Activated CD4-positive, alpha-beta T cell treated with anti-CD3 and anti-CD28 coated beads, Interleukin-2, amount 10 ng/mL, durations not matched to agents 24 days and 14 days (primary cell): ENCODE data around the gene RALGAPB. TPM values are rescaled to one million over a fixed set of nuclear protein-coding genes. Genes with fewer than 3 reads are reported as not detected.
A peak's percentile ranks its signal among the peaks of the same experiment; 100 is the strongest.
"Not testable (repeated sequence)": the region's sequence is repeated elsewhere in the genome, so short reads cannot be mapped to it uniquely, and the experiment has no call there.

Experiments used
- DNase-seq: peaks from one replicate; pipeline ENCODE4 v3.0.0; 2022
- H3K27ac Mint-ChIP-seq: one replicate; pipeline ENCODE4 v1.8.0; 2022; ENCODE audit warnings: mild to moderate bottlenecking, mixed read lengths
- H3K27me3 Mint-ChIP-seq: one replicate; pipeline ENCODE4 v1.8.0; 2022; ENCODE audit warnings: mixed read lengths
- H3K36me3 Mint-ChIP-seq: one replicate; pipeline ENCODE4 v1.8.0; 2022; ENCODE audit warnings: low read depth, mild to moderate bottlenecking, mixed read lengths
- H3K4me1 Mint-ChIP-seq: one replicate; pipeline ENCODE4 v1.8.0; 2021; ENCODE audit warnings: mixed read lengths
- H3K4me3 Mint-ChIP-seq: one replicate; pipeline ENCODE4 v1.8.0; 2022; ENCODE audit warnings: mild to moderate bottlenecking, moderate library complexity, mixed read lengths
- H3K9me3 Mint-ChIP-seq: one replicate; pipeline ENCODE4 v1.8.0; 2021; ENCODE audit warnings: mixed read lengths
- intact Hi-C: fragments of 100-400 bp; cut with micrococcal nuclease; formaldehyde crosslinking; loops from one replicate; pipeline ENCODE4 v1.15.1; 2023
- total RNA-seq: library from RNA; stranded (reverse); gene quantifications from 2 replicates; pipeline ENCODE4 v1.2.3, GENCODE V29; 2022

RALGAPB gene
- total RNA-seq, 1 donor from 2014 or later: 29.8 TPM

DNA sequence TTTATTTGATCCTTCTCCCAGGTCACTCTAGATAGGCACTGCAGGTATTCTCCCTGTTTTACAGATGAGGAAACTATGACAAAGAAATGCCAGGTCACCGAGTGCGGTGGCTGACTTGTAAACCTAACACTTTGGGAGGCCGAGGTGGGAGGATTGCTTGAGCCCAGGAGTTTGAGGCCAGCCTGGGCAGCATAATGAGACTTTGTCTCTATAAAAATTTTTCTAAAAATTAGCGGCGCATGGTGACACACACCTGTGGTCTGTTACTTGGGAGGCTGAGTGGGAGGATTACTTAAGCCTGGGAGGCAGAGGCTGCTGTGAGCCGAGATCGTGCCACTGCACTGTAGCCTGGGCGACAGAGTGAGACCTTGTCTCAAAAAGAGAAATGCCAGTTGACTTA is 5.1 kb downstream of the RALGAPB start:
- no peak for DNase-seq
- Mint-ChIP-seq H3K27ac (no peak overlapping the region), H3K4me3 (no peak overlapping the region), H3K27me3 (no peaks in the 10 kb centered on the region), H3K36me3 (peaks cover 19% of the 10 kb centered on the region), H3K4me1 (peaks cover 23% of the 10 kb centered on the region), H3K9me3 (no peaks in the 10 kb centered on the region)
- intact Hi-C loops: loop anchor here (10.0 kb wide), 1 partner anchor 783 kb away; the partner anchor contains the start of gene CTNNBL1

DNA sequence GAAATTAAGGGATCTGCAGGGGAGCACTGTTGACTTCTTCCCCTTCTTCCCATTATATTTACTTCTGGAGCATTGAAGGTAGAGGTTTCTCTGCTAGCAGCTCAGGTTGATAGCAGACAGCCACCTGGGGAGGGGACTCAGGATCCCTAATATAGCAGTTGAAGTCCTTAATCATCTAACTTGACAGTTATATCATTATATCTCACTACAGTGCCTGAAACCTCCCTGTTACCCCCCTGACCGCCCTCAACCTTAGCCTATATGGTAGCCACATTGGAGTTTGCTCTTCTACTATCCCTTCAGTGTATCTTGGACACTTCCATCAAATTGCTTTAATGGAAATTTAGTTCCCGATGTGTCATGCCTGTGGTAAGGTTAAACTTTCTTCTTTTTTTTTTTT is 7.0 kb downstream of the RALGAPB start:
- H3K27me3 Mint-ChIP-seq: no peaks in the 10 kb centered on the region
- intact Hi-C loops: loop anchor here (10.0 kb wide), 1 partner anchor 785 kb away; the partner anchor contains the start of gene CTNNBL1
- no peaks in the 10 kb centered on the region for H3K9me3 Mint-ChIP-seq
- no peak overlapping the region for H3K27ac Mint-ChIP-seq
- H3K4me3 Mint-ChIP-seq: no peak overlapping the region
- DNase-seq: no peak
- H3K4me1 Mint-ChIP-seq: peaks cover 12% of the 10 kb centered on the region
- H3K36me3 Mint-ChIP-seq: peaks cover 18% of the 10 kb centered on the region

DNA sequence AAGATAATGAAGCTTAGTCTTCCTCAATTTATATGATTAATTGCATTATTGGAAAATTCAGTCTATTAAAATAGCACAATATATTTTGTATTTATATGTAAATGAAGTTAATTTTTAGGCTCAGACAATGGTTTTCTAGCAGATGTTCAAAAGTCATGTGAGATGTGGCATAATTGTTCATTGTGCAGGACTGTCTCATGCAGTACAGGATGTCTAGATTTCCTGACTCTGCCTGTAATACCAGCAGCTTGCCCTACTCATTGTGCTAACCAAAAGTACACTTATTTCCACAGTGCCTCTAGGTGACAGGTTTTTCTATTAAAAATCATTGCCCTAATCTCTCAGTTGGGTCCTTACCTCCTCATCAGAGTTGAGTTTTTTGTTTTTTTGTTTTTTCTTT is 12.4 kb downstream of the RALGAPB start:
- peak; percentile 25 for DNase-seq
- Mint-ChIP-seq H3K9me3 (no peaks in the 10 kb centered on the region), H3K27me3 (no peaks in the 10 kb centered on the region), H3K27ac (no peak overlapping the region), H3K4me3 (no peak overlapping the region), H3K36me3 (peaks cover 22% of the 10 kb centered on the region), H3K4me1 (no peaks in the 10 kb centered on the region)
- intact Hi-C loops: no loop called here

DNA sequence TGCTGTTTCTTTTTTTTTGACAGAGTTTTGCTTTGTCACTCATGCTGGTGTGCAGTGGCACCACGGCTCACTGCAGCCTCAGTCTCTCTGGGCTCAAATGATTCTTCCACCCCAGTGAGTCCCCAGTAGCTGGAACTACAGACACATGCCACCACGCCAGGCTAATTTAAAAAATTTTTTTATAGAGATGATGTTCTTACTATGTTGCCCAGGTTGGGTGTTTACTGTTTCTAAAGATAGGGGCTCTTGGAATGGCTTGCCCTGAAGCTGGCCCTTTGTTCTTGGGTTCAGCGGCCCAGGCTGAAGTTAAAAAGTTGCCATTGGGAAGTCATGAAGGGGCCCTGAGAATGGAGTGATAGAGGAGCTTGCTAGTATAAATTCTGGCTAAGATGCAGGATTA is 16.5 kb downstream of the RALGAPB start:
- H3K27ac Mint-ChIP-seq: no peak overlapping the region
- intact Hi-C loops: no loop called here
- no peaks in the 10 kb centered on the region for H3K9me3 Mint-ChIP-seq
- no peak overlapping the region for H3K4me3 Mint-ChIP-seq
- peaks cover 38% of the 10 kb centered on the region for H3K36me3 Mint-ChIP-seq
- H3K27me3 Mint-ChIP-seq: no peaks in the 10 kb centered on the region
- no peaks in the 10 kb centered on the region for H3K4me1 Mint-ChIP-seq
- no peak for DNase-seq

DNA sequence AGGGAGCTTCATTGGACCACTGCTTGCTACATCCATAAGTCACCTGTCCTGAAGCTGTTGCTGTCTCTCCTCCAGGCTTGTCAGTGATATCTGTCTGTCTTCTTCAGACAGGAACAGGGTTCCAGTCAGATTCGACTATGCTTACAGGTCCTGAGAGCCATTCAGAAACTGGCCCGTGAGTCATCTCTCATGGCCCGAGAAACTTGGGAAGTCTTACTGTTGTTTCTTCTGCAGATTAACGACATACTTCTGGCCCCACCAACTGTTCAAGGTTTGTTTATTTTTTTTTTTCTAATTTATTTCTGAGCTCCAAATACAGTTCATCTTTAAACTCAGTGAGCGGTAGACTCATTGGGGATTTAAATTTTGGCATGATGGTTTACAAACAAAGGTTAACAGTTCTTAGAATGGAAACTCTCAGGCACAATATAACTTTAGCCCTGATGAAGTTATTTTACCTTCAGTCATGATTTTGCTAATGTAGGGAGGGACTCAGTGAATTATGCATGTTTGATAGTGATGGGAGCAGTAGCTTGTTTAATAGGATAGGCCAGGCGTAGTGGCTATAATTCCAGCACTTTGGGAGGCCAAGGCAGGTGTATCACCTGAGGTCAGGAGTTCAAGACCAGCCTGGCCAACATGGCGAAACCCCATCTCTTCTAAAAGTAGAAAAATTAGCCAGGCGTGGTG is 24.7 kb downstream of the RALGAPB start:
- no peak overlapping the region for H3K27ac Mint-ChIP-seq
- no peak for DNase-seq
- H3K27me3 Mint-ChIP-seq: no peaks in the 10 kb centered on the region
- no peaks in the 10 kb centered on the region for H3K9me3 Mint-ChIP-seq
- H3K36me3 Mint-ChIP-seq: peaks cover 53% of the 10 kb centered on the region
- H3K4me3 Mint-ChIP-seq: no peak overlapping the region
- intact Hi-C loops: no loop called here
- no peaks in the 10 kb centered on the region for H3K4me1 Mint-ChIP-seq

DNA sequence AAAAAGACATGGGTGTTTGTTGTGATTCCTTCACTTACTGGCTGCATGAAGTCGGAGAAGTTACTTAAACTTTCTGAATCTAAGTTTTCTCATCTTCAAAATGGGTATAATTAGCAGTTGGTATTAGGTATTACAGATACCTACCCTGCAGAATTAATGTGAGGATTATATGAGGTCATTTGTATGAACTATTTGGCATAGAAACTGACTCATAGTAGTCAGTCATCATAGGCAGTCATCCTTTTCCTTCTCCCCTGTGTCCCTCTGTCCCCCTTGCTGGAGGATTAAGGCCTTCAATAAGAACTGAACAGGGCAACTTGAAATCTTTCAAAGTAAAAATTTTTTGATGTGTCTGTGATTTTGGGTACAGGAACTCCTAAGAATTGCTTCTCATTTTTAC is 26.3 kb downstream of the RALGAPB start:
- Mint-ChIP-seq H3K4me3 (no peak overlapping the region), H3K36me3 (peaks cover 52% of the 10 kb centered on the region), H3K9me3 (no peaks in the 10 kb centered on the region), H3K27ac (no peak overlapping the region), H3K27me3 (no peaks in the 10 kb centered on the region), H3K4me1 (no peaks in the 10 kb centered on the region)
- no peak for DNase-seq
- intact Hi-C loops: no loop called here

DNA sequence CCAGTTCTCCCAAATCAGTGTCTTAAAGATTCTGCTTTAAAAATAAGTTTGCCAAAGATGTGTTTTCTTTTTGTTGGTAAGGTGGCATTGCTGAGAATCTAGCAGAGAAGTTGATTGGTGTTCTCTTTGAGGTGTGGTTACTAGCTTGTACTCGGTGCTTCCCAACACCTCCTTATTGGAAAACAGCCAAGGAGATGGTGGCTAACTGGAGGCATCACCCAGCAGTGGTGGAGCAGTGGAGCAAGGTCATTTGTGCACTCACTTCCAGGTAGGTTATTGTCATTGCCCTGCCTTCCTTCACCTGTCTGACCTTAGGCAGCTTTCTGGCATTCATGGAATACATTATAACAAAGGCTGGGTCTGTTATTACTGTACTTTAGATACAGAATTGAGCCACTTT is 26.7 kb downstream of the RALGAPB start:
- no peak for DNase-seq
- H3K27me3 Mint-ChIP-seq: no peaks in the 10 kb centered on the region
- H3K4me3 Mint-ChIP-seq: no peak overlapping the region
- peaks cover 52% of the 10 kb centered on the region for H3K36me3 Mint-ChIP-seq
- intact Hi-C loops: no loop called here
- H3K4me1 Mint-ChIP-seq: no peaks in the 10 kb centered on the region
- H3K9me3 Mint-ChIP-seq: peaks cover under 1% of the 10 kb centered on the region
- no peak overlapping the region for H3K27ac Mint-ChIP-seq

DNA sequence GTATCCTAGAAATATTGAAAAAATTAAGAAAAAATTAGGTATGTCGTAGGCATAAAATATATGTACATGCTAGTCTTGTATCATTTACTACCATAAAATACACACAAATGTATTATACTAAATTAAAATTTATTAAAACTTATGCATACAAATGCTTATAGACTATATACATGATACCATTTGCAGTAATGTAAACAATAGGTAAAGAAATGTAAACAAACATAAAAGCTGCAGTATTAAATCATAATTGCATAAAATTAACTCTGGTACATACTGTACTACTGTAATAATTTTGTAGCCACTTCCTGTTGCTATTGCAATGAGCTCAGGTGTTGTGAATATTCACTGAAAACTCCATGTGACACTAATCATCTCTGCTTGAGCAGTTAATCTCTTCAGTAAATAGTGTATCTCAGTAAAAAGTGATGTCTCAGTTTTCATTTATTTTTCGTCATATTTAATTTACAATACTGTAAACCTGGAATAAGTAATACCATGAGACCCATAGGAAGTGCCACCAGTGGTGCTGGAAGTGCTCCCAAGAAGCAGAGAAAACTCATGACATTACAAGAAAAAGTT is 29.3 kb downstream of the RALGAPB start:
- intact Hi-C loops: no loop called here
- no peaks in the 10 kb centered on the region for H3K27me3 Mint-ChIP-seq
- DNase-seq: no peak
- H3K4me1 Mint-ChIP-seq: no peaks in the 10 kb centered on the region
- H3K4me3 Mint-ChIP-seq: no peak overlapping the region
- no peak overlapping the region for H3K27ac Mint-ChIP-seq
- peaks cover 7% of the 10 kb centered on the region for H3K9me3 Mint-ChIP-seq
- H3K36me3 Mint-ChIP-seq: peaks cover 47% of the 10 kb centered on the region

DNA sequence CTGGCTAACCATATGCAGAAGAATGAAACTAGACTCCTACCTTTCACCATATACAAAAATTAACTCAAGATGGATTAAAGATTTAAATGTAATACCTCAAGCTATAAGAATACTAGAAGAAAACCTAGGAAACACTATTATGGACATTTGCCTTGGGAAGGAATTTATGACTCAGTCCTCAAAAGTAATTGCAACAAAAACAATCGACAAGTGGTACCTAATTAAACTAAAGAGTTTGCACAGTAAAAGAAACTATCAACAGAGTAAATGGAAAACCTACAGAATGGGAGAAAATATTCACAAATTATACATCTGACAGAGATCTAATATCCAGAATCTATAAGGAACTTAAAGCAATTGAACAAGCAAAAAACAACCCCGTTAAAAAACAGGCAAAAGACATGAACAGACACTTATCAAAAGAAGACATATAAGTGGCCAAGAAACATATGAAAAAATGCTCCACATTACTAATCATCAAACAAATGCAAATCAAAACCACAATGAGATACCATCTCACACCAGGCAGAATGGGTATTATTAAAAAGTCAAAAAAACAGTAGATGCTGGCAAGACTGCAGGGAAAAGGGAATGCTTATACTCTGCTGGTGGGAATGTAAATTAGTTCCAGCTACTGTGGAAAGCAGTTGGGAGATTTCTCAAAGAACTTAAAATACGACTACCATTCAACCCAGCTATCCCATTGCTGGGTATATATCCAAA is 31.9 kb downstream of the RALGAPB start:
- no peak overlapping the region for H3K27ac Mint-ChIP-seq
- no peaks in the 10 kb centered on the region for H3K27me3 Mint-ChIP-seq
- peaks cover 7% of the 10 kb centered on the region for H3K9me3 Mint-ChIP-seq
- no peak for DNase-seq
- no peak overlapping the region for H3K4me3 Mint-ChIP-seq
- H3K36me3 Mint-ChIP-seq: peaks cover 44% of the 10 kb centered on the region
- intact Hi-C loops: no loop called here
- H3K4me1 Mint-ChIP-seq: no peaks in the 10 kb centered on the region

DNA sequence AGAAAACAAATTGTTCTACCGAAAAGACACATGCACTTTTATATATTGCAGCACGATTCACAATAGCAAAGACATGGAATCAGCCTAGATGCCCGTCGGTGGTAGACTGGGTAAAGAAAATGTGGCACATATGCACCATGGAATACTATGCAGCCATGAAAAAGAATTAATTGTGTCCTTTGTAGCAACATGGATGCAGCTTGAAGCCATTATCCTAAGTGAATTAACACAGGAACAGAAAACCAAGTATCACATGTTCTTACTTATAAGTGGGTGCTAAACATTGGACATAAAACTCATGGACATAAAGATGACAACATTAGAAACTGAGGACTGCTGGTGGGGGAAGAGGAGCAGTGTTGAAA is 32.4 kb downstream of the RALGAPB start:
- Mint-ChIP-seq H3K4me3 (no peak overlapping the region), H3K4me1 (no peaks in the 10 kb centered on the region), H3K9me3 (peaks cover 7% of the 10 kb centered on the region), H3K27me3 (no peaks in the 10 kb centered on the region), H3K36me3 (peaks cover 48% of the 10 kb centered on the region), H3K27ac (no peak overlapping the region)
- intact Hi-C loops: no loop called here
- no peak for DNase-seq

DNA sequence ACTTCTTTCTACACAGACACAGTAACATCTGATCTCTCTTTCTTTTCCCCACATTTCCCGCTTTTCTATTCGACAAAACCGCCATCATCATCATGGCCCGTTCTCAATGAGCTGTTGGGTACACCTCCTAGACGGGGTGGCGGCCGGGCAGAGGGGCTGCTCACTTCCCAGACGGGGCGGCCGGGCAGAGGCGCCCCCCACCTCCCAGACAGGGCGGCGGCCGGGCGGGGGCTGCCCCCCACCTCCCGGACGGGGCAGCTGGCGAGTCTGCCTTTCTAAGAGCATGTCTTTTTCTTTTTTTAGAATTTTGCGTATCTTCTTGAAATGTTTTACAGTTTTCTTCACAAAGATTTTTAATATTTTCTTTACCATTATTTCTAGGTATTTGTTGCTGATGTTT is 39.1 kb downstream of the RALGAPB start:
- intact Hi-C loops, DNase-seq, H3K27me3 Mint-ChIP-seq, H3K27ac Mint-ChIP-seq, H3K4me3 Mint-ChIP-seq, H3K4me1 Mint-ChIP-seq, H3K9me3 Mint-ChIP-seq: not testable (repeated sequence)
- H3K36me3 Mint-ChIP-seq: peaks cover 33% of the 10 kb centered on the region

DNA sequence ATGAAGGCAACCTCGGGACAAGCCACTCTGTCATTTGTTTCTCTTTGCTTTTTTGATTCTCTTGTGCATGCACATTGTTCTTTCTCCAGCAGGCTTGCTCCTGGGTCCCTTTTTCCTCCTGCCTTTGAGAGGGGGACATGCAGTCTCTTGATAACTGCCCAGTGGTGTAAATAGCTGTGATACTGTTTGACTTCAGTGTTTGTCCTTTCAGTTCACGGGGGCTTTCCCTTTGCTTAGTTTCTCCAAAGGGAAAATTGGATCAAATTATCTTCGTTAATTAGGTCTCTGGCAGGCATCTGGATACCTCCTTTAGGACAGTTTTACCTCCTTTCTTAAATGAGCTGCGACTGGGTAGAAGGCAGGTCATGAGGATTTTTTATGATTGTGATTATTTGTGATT is 41.5 kb downstream of the RALGAPB start:
- Mint-ChIP-seq H3K9me3 (no peaks in the 10 kb centered on the region), H3K27ac (no peak overlapping the region), H3K4me3 (no peak overlapping the region), H3K4me1 (no peaks in the 10 kb centered on the region), H3K27me3 (no peaks in the 10 kb centered on the region), H3K36me3 (peaks cover 33% of the 10 kb centered on the region)
- DNase-seq: no peak
- intact Hi-C loops: no loop called here

DNA sequence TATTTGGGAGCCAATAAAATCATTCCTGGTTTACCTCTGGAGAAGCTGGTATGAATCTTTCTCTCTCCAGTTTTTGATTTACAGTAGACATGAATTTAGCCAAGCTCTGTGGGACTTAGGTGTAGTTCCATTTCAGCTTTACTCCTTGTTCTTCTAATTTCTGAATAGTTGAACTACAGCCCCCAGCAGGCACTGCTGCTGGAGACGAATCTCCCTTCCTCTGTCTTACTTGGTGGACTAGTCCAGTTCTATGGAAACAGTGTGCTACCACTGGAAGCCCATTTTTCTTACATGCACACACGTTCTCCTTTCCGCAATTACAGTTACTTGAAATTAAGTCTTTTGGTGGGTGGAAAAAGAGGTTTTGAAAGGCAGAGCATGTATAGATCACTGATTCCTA is 42.3 kb downstream of the RALGAPB start:
- Mint-ChIP-seq H3K36me3 (peaks cover 29% of the 10 kb centered on the region), H3K27me3 (no peaks in the 10 kb centered on the region), H3K4me3 (no peak overlapping the region), H3K27ac (no peak overlapping the region), H3K9me3 (no peaks in the 10 kb centered on the region), H3K4me1 (no peaks in the 10 kb centered on the region)
- intact Hi-C loops: no loop called here
- DNase-seq: peak; percentile 43

DNA sequence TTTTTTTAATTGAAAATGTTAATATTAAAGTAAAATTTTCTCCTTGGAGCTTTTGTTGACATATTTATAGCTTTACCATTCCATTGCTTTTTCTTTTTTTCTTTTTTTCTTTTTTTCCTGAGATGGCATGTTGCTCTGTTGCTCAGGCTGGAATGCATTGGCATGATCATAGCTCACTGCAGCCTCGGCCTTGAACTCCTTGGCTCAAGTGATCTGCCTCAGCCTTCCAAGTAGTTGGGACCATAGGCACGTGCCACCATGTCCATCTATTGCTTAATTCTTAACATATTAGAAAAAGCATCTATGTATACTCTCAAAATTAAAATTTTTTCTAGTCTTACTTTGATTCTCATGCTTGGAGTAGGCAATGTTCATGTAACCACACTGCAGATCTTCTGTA is 43.0 kb downstream of the RALGAPB start:
- Mint-ChIP-seq H3K4me3 (no peak overlapping the region), H3K27me3 (no peaks in the 10 kb centered on the region), H3K36me3 (peaks cover 26% of the 10 kb centered on the region), H3K4me1 (no peaks in the 10 kb centered on the region), H3K27ac (no peak overlapping the region), H3K9me3 (no peaks in the 10 kb centered on the region)
- intact Hi-C loops: no loop called here
- DNase-seq: no peak
